ENCODE data around the gene SMIM36.

Gene SMIM36

DNA sequence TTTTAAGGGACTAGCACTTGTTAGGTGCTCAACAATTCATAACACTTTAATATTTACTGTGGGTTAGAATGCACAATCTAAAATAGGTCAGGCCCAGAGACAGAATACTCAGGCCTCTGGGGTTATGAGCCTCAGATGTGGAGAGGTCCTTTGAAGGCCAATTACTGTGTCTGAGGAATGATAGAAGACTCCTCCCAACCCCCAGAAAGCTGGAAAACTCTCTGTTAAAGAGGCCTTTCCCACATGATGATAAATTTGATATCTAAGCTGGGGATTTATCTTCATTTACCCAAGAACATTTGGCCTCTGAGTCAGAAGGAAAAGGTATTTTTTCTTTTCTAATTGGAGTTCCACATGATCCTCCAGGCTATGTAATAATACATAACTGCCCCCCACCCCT lies 48.5 kb downstream of the SMIM36 start:
- H3K9me3 ChIP-seq (ENCODE audit: control insufficient read depth, low read length), result no peaks in the 10 kb centered on the region
- H3K27ac ChIP-seq (ENCODE audit: low read length, poor library complexity, severe bottlenecking), result no peak overlapping the region
- no peaks in the 10 kb centered on the region for H3K27me3 ChIP-seq (ENCODE audit: control insufficient read depth in 1 of 2, insufficient read depth in 1 of 2, low read length in 2 of 2)
- H2BK120ac ChIP-seq (ENCODE audit: low read depth, low read length), result no peak overlapping the region
- no peak overlapping the region for H3K14ac ChIP-seq (ENCODE audit: low read length in 2 of 2)
- no peak overlapping the region for H3K4me2 ChIP-seq (ENCODE audit: low read length, poor library complexity, severe bottlenecking)
- no peak overlapping the region for H2BK12ac ChIP-seq (ENCODE audit: low read length in 2 of 2)
- no peak overlapping the region for H2AFZ ChIP-seq (ENCODE audit: low read depth, low read length)
- H3K23ac ChIP-seq (ENCODE audit: low read length in 2 of 2), result no peak overlapping the region
- H3K4me1 ChIP-seq (ENCODE audit: control insufficient read depth, insufficient read depth, low read depth, low read length), result peaks cover 9% of the 10 kb centered on the region
- H3K79me1 ChIP-seq (replicated peaks; ENCODE audit: low read length, poor library complexity, severe bottlenecking), result no peaks in the 10 kb centered on the region
- H3K9ac ChIP-seq (ENCODE audit: low read length), result no peak overlapping the region
- H4K91ac ChIP-seq (ENCODE audit: low read length), result no peak overlapping the region
- H2AK5ac ChIP-seq (ENCODE audit: low read length, severe bottlenecking), result no peak overlapping the region
- H3K4me3 ChIP-seq (ENCODE audit: insufficient read depth in 1 of 2, low read depth in 1 of 2, low read length in 2 of 2), result no peak overlapping the region
- DNase-seq, result no peak
- H4K8ac ChIP-seq (ENCODE audit: low read length), result no peak overlapping the region
- no peak overlapping the region for H2BK5ac ChIP-seq (ENCODE audit: low read depth, low read length, poor library complexity, severe bottlenecking)
- H3K4ac ChIP-seq (ENCODE audit: low read depth in 1 of 2, low read length in 2 of 2), result no peak overlapping the region
- H3K18ac ChIP-seq (ENCODE audit: low read depth in 1 of 2, low read length in 2 of 2), result no peak overlapping the region
- H3K36me3 ChIP-seq (ENCODE audit: control insufficient read depth in 1 of 2, insufficient read depth in 2 of 2, low read depth in 1 of 2, low read length in 2 of 2), result no peaks in the 10 kb centered on the region
- no peak overlapping the region for H2BK15ac ChIP-seq (ENCODE audit: low read depth, poor library complexity, severe bottlenecking)

GRCh38 chr17:55462234-55462633 lies 49.0 kb downstream of the SMIM36 start:
- Histone ChIP-seq H3K9ac (ENCODE audit: low read length) (no peak overlapping the region), H2BK5ac (ENCODE audit: low read depth, low read length, poor library complexity, severe bottlenecking) (no peak overlapping the region), H3K4me2 (ENCODE audit: low read length, poor library complexity, severe bottlenecking) (no peak overlapping the region), H4K91ac (ENCODE audit: low read length) (no peak overlapping the region), H4K8ac (ENCODE audit: low read length) (no peak overlapping the region), H2BK120ac (ENCODE audit: low read depth, low read length) (no peak overlapping the region), H3K4ac (ENCODE audit: low read depth in 1 of 2, low read length in 2 of 2) (no peak overlapping the region), H2BK15ac (ENCODE audit: low read depth, poor library complexity, severe bottlenecking) (no peak overlapping the region), H3K4me1 (ENCODE audit: control insufficient read depth, insufficient read depth, low read depth, low read length) (peaks cover 9% of the 10 kb centered on the region), H3K4me3 (ENCODE audit: insufficient read depth in 1 of 2, low read depth in 1 of 2, low read length in 2 of 2) (no peak overlapping the region), H2BK12ac (ENCODE audit: low read length in 2 of 2) (no peak overlapping the region), H3K9me3 (ENCODE audit: control insufficient read depth, low read length) (no peaks in the 10 kb centered on the region), H2AFZ (ENCODE audit: low read depth, low read length) (no peak overlapping the region), H3K14ac (ENCODE audit: low read length in 2 of 2) (no peak overlapping the region), H3K23ac (ENCODE audit: low read length in 2 of 2) (no peak overlapping the region), H3K36me3 (ENCODE audit: control insufficient read depth in 1 of 2, insufficient read depth in 2 of 2, low read depth in 1 of 2, low read length in 2 of 2) (no peaks in the 10 kb centered on the region), H3K27ac (ENCODE audit: low read length, poor library complexity, severe bottlenecking) (no peak overlapping the region), H3K18ac (ENCODE audit: low read depth in 1 of 2, low read length in 2 of 2) (no peak overlapping the region), H3K79me1 (replicated peaks; ENCODE audit: low read length, poor library complexity, severe bottlenecking) (no peaks in the 10 kb centered on the region), H3K27me3 (ENCODE audit: control insufficient read depth in 1 of 2, insufficient read depth in 1 of 2, low read length in 2 of 2) (no peaks in the 10 kb centered on the region), H2AK5ac (ENCODE audit: low read length, severe bottlenecking) (no peak overlapping the region)
- WGBS, result no CpG with 5 or more reads among the region's 1 CpG
- DNase-seq, result no peak

- no peak overlapping the region for H3K14ac ChIP-seq (ENCODE audit: low read length in 2 of 2)
- H2BK120ac ChIP-seq (ENCODE audit: low read depth, low read length), result peak overlapping the region; percentile 49
- H4K8ac ChIP-seq (ENCODE audit: low read length), result peak overlapping the region; percentile 80
- H4K91ac ChIP-seq (ENCODE audit: low read length), result peak overlapping the region; percentile 27
- peak overlapping the region; percentile 62 for H2AK5ac ChIP-seq (ENCODE audit: low read length, severe bottlenecking)
- peak overlapping the region; percentile 99 for H2BK15ac ChIP-seq (ENCODE audit: low read depth, poor library complexity, severe bottlenecking)
- H3K18ac ChIP-seq (ENCODE audit: low read depth in 1 of 2, low read length in 2 of 2), result peak overlapping the region; percentile 89 to 90
- H3K36me3 ChIP-seq (ENCODE audit: control insufficient read depth in 1 of 2, insufficient read depth in 2 of 2, low read depth in 1 of 2, low read length in 2 of 2), result no peaks in the 10 kb centered on the region
- no peak overlapping the region for H2BK5ac ChIP-seq (ENCODE audit: low read depth, low read length, poor library complexity, severe bottlenecking)
- H3K9me3 ChIP-seq (ENCODE audit: control insufficient read depth, low read length), result no peaks in the 10 kb centered on the region
- H3K23ac ChIP-seq (ENCODE audit: low read length in 2 of 2), result no peak overlapping the region
- H3K27me3 ChIP-seq (ENCODE audit: control insufficient read depth in 1 of 2, insufficient read depth in 1 of 2, low read length in 2 of 2), result no peaks in the 10 kb centered on the region
- H3K4me3 ChIP-seq (ENCODE audit: insufficient read depth in 1 of 2, low read depth in 1 of 2, low read length in 2 of 2), result peak overlapping the region in 1 of 2 experiments; percentile 18
- peaks cover 13% of the 10 kb centered on the region for H3K4me1 ChIP-seq (ENCODE audit: control insufficient read depth, insufficient read depth, low read depth, low read length)
- no peak overlapping the region for H2AFZ ChIP-seq (ENCODE audit: low read depth, low read length)
- DNase-seq, result peak; percentile 82
- H3K4me2 ChIP-seq (ENCODE audit: low read length, poor library complexity, severe bottlenecking), result peak overlapping the region; percentile 11
- peak overlapping the region; percentile 60 to 61 for H2BK12ac ChIP-seq (ENCODE audit: low read length in 2 of 2)
- WGBS, result 52% methylated on average over 7 of the region's 7 CpGs
- peak overlapping the region; percentile 70 for H3K9ac ChIP-seq (ENCODE audit: low read length)
- no peak overlapping the region for H3K27ac ChIP-seq (ENCODE audit: low read length, poor library complexity, severe bottlenecking)
- H3K79me1 ChIP-seq (replicated peaks; ENCODE audit: low read length, poor library complexity, severe bottlenecking), result no peaks in the 10 kb centered on the region
- peak overlapping the region in 1 of 2 experiments; percentile 94 for H3K4ac ChIP-seq (ENCODE audit: low read depth in 1 of 2, low read length in 2 of 2)
These were observed 52.3 kb downstream of the SMIM36 start for GRCh38 chr17:55458978-55459377.

GRCh38 chr17:55458287-55458900 lies 52.9 kb downstream of the SMIM36 start:
- WGBS, result 88% methylated on average over 18 of the region's 22 CpGs
- H3K18ac ChIP-seq (ENCODE audit: low read depth in 1 of 2, low read length in 2 of 2), result peak overlapping the region; percentile 89 to 90

More at GRCh38 chr17:55458287-55458900, 52.9 kb downstream of the SMIM36 start:
- H3K23ac ChIP-seq (ENCODE audit: low read length in 2 of 2), result peak overlapping the region in 1 of 2 experiments; percentile 24
- H3K4me2 ChIP-seq (ENCODE audit: low read length, poor library complexity, severe bottlenecking), result peak overlapping the region; percentile 11
- H3K4me1 ChIP-seq (ENCODE audit: control insufficient read depth, insufficient read depth, low read depth, low read length), result peaks cover 15% of the 10 kb centered on the region
- H3K27me3 ChIP-seq (ENCODE audit: control insufficient read depth in 1 of 2, insufficient read depth in 1 of 2, low read length in 2 of 2), result no peaks in the 10 kb centered on the region
- peak overlapping the region; percentile 19 to 94 for H3K4ac ChIP-seq (ENCODE audit: low read depth in 1 of 2, low read length in 2 of 2)
- H2AFZ ChIP-seq (ENCODE audit: low read depth, low read length), result no peak overlapping the region
- no peaks in the 10 kb centered on the region for H3K9me3 ChIP-seq (ENCODE audit: control insufficient read depth, low read length)
- H2BK12ac ChIP-seq (ENCODE audit: low read length in 2 of 2), result peak overlapping the region; percentile 60 to 61
- peak overlapping the region; percentile 70 for H3K9ac ChIP-seq (ENCODE audit: low read length)
- H2AK5ac ChIP-seq (ENCODE audit: low read length, severe bottlenecking), result peak overlapping the region; percentile 62
- H3K14ac ChIP-seq (ENCODE audit: low read length in 2 of 2), result peak overlapping the region in 1 of 2 experiments; percentile 13
- H3K27ac ChIP-seq (ENCODE audit: low read length, poor library complexity, severe bottlenecking), result no peak overlapping the region
- H2BK120ac ChIP-seq (ENCODE audit: low read depth, low read length), result peak overlapping the region; percentile 54
- DNase-seq, result no peak
- peak overlapping the region; percentile 93 for H4K91ac ChIP-seq (ENCODE audit: low read length)
- H3K36me3 ChIP-seq (ENCODE audit: control insufficient read depth in 1 of 2, insufficient read depth in 2 of 2, low read depth in 1 of 2, low read length in 2 of 2), result no peaks in the 10 kb centered on the region
- H2BK5ac ChIP-seq (ENCODE audit: low read depth, low read length, poor library complexity, severe bottlenecking), result no peak overlapping the region
- peak overlapping the region; percentile 87 for H4K8ac ChIP-seq (ENCODE audit: low read length)
- H3K79me1 ChIP-seq (replicated peaks; ENCODE audit: low read length, poor library complexity, severe bottlenecking), result no peaks in the 10 kb centered on the region
- peak overlapping the region in 1 of 2 experiments; percentile 18 for H3K4me3 ChIP-seq (ENCODE audit: insufficient read depth in 1 of 2, low read depth in 1 of 2, low read length in 2 of 2)
- peak overlapping the region; percentile 80 for H2BK15ac ChIP-seq (ENCODE audit: low read depth, poor library complexity, severe bottlenecking)

Data from mesenchymal stem cell (in vitro differentiated cells and primary cell).